PC-9 (cell line): ENCODE data around the gene EGFR.

Experiments used
- CTCF ChIP-seq: fragments of 200-600 bp; sonication (generic); conservative IDR thresholded peaks from 2 replicates; pipeline ENCODE4 v1.6.1; 2017; ENCODE audit warnings: mixed run types, antibody characterized with exemption, mild to moderate bottlenecking, moderate library complexity
- EZH2 ChIP-seq: fragments of 200-600 bp; sonication (generic); IDR thresholded peaks from 2 replicates; pipeline ENCODE4 v1.8.0; 2017; ENCODE audit warnings: antibody characterized with exemption, low read depth

- TF ChIP-seq CTCF, result no peak
- no peak for TF ChIP-seq EZH2
Measured at GRCh38 chr7:54986716-54987115, 32.1 kb upstream of the EGFR start.
